ENCODE data around the gene NCBP1.

The NCBP1 gene

GRCh38 chr9:97598461-97599288 is 34.9 kb upstream of the NCBP1 start:
- Histone ChIP-seq H3K27ac (replicated peaks) (no peak overlapping the region), H3K27me3 (ENCODE audit: insufficient read depth, poor library complexity, severe bottlenecking) (no peaks in the 10 kb centered on the region), H3K4me3 (replicated peaks; ENCODE audit: insufficient read depth, low read length) (no peak overlapping the region)
- DNase-seq (ENCODE audit: low read depth in 1 of 2, low spot score in 1 of 2) = peak; percentile 55 to 82
- TF ChIP-seq CTCF (IDR thresholded peaks at IDR 0.05; ENCODE audit: insufficient read depth, low read length) (peak; percentile 91), GABPA (IDR thresholded peaks at IDR 0.05; ENCODE audit: low read depth) (no peak)

- no peak overlapping the region for H3K27ac ChIP-seq (replicated peaks)
- DNase-seq (ENCODE audit: low read depth in 1 of 2, low spot score in 1 of 2) = no peak
- TF ChIP-seq GABPA (IDR thresholded peaks at IDR 0.05; ENCODE audit: low read depth) (no peak), POLR2AphosphoS5 (IDR thresholded peaks at IDR 0.05; ENCODE audit: low read depth) (no peak), CTCF (IDR thresholded peaks at IDR 0.05; ENCODE audit: insufficient read depth, low read length) (no peak), REST (IDR thresholded peaks at IDR 0.05; ENCODE audit: insufficient replicate concordance, low read depth) (no peak), SPI1 (IDR thresholded peaks at IDR 0.05; ENCODE audit: borderline replicate concordance, low read depth) (no peak)
- H3K4me3 ChIP-seq (replicated peaks; ENCODE audit: insufficient read depth, low read length) = no peak overlapping the region
- H3K27me3 ChIP-seq (ENCODE audit: insufficient read depth, poor library complexity, severe bottlenecking) = no peaks in the 10 kb centered on the region
These were observed 34.2 kb upstream of the NCBP1 start for GRCh38 chr9:97599314-97599846.

GRCh38 chr9:97600531-97601227 is 32.9 kb upstream of the NCBP1 start:
- TF ChIP-seq GABPA (IDR thresholded peaks at IDR 0.05; ENCODE audit: low read depth) = no peak
- no peak for TF ChIP-seq POLR2AphosphoS5 (IDR thresholded peaks at IDR 0.05; ENCODE audit: low read depth)
- Histone ChIP-seq H3K4me3 (replicated peaks; ENCODE audit: insufficient read depth, low read length) (no peak overlapping the region), H3K27ac (replicated peaks) (no peak overlapping the region), H3K27me3 (ENCODE audit: insufficient read depth, poor library complexity, severe bottlenecking) (no peaks in the 10 kb centered on the region)
- DNase-seq (ENCODE audit: low read depth in 1 of 2, low spot score in 1 of 2) = no peak

GRCh38 chr9:97601228-97601898 is 32.3 kb upstream of the NCBP1 start:
- no peak for DNase-seq (ENCODE audit: low read depth in 1 of 2, low spot score in 1 of 2)
- Histone ChIP-seq H3K27ac (replicated peaks) (no peak overlapping the region), H3K4me3 (replicated peaks; ENCODE audit: insufficient read depth, low read length) (no peak overlapping the region), H3K27me3 (ENCODE audit: insufficient read depth, poor library complexity, severe bottlenecking) (no peaks in the 10 kb centered on the region)
- TF ChIP-seq GABPA (IDR thresholded peaks at IDR 0.05; ENCODE audit: low read depth) = no peak
- no peak for TF ChIP-seq REST (IDR thresholded peaks at IDR 0.05; ENCODE audit: insufficient replicate concordance, low read depth)
- no peak for TF ChIP-seq CTCF (IDR thresholded peaks at IDR 0.05; ENCODE audit: insufficient read depth, low read length)
- no peak for TF ChIP-seq POLR2AphosphoS5 (IDR thresholded peaks at IDR 0.05; ENCODE audit: low read depth)
- no peak for TF ChIP-seq SPI1 (IDR thresholded peaks at IDR 0.05; ENCODE audit: borderline replicate concordance, low read depth)
